ENCODE results near the gene NOS3.

DNA sequence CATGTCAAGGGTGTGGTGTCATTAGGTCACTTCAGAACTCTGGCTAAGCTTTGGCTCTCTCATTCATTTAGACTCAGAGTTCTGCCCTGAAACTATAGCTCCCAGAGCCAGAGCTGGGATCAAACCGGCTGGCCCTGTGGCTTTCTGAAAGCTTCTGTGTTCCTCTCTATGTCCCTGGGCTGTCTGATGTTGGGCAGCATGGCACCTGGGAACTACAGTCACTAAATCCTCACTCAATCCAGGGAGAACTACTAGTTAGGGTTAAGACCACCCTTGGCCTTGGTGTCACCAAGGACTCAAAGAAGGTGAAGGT, 20.2 kb downstream of the NOS3 start:
- no peak for TF ChIP-seq POLR2A (IDR thresholded peaks at IDR 0.05)
- TF ChIP-seq, protein P1, sequence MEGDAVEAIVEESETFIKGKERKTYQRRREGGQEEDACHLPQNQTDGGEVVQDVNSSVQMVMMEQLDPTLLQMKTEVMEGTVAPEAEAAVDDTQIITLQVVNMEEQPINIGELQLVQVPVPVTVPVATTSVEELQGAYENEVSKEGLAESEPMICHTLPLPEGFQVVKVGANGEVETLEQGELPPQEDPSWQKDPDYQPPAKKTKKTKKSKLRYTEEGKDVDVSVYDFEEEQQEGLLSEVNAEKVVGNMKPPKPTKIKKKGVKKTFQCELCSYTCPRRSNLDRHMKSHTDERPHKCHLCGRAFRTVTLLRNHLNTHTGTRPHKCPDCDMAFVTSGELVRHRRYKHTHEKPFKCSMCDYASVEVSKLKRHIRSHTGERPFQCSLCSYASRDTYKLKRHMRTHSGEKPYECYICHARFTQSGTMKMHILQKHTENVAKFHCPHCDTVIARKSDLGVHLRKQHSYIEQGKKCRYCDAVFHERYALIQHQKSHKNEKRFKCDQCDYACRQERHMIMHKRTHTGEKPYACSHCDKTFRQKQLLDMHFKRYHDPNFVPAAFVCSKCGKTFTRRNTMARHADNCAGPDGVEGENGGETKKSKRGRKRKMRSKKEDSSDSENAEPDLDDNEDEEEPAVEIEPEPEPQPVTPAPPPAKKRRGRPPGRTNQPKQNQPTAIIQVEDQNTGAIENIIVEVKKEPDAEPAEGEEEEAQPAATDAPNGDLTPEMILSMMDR (IDR thresholded peaks at IDR 0.05) = no peak

All from thyroid gland (tissue), 4 donors.